Sigmoid colon (tissue), 4 donors: Measurements from ENCODE around the gene MYLK.
"Not testable (repeated sequence)": the region's sequence is repeated elsewhere in the genome, so short reads cannot be mapped to it uniquely, and the experiment has no call there.

ENCODE experiments used
- EP300 ChIP-seq, 4 donors: sonication (generic); formaldehyde crosslinking; IDR thresholded peaks; one replicate each; pipeline ENCODE4 v1.6.1; 2017; ENCODE audit warnings: antibody characterized with exemption in 4 of 4
- TF ChIP-seq, protein P1 (sequence below), 4 experiments: fragments of 450-650 bp in 3 of 4; fragments of 200-600 bp in 1 of 4; IDR thresholded peaks; one replicate each; pipeline ENCODE4 v1.5.1; 2016 to 2019; ENCODE audit warnings: antibody characterized with exemption in 4 of 4, mild to moderate bottlenecking in 3 of 4, moderate library complexity in 2 of 4

DNA sequence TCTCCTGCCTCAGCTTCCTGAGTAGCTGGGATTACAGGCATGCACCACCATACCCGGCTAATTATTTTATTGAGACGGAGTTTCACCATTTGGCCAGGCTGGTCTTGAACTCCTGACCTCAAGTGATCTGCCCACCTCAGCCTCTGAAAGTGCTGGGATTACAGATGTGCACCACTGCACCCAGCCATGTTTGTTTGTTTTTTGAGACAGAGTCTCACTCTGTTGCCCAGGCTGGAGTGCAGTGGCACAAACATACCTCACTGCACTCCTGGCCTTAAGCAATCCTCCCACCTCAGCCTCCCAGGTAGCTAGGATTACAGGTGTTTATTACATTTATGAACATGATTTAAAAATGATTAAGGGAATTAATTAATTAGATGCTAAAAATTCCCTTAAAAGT is 281.0 kb downstream of the MYLK start:
- TF ChIP-seq, protein P1, sequence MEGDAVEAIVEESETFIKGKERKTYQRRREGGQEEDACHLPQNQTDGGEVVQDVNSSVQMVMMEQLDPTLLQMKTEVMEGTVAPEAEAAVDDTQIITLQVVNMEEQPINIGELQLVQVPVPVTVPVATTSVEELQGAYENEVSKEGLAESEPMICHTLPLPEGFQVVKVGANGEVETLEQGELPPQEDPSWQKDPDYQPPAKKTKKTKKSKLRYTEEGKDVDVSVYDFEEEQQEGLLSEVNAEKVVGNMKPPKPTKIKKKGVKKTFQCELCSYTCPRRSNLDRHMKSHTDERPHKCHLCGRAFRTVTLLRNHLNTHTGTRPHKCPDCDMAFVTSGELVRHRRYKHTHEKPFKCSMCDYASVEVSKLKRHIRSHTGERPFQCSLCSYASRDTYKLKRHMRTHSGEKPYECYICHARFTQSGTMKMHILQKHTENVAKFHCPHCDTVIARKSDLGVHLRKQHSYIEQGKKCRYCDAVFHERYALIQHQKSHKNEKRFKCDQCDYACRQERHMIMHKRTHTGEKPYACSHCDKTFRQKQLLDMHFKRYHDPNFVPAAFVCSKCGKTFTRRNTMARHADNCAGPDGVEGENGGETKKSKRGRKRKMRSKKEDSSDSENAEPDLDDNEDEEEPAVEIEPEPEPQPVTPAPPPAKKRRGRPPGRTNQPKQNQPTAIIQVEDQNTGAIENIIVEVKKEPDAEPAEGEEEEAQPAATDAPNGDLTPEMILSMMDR (IDR thresholded peaks at IDR 0.05) = not testable (repeated sequence)
- TF ChIP-seq EP300 (IDR thresholded peaks at IDR 0.05) = not testable (repeated sequence)
